Measurements from ENCODE around the gene INS.

Gene INS

GRCh38 chr11:2172676-2173075, 11.7 kb upstream of the INS start:
- no peaks in the 10 kb centered on the region for H3K27me3 ChIP-seq (ENCODE audit: control insufficient read depth, insufficient read depth, low read length)
- no CpG with 5 or more reads among the region's 12 CpGs for WGBS (ENCODE audit: insufficient coverage, insufficient read length)
- H3K27ac ChIP-seq (ENCODE audit: low read length): no peak overlapping the region
- H3K36me3 ChIP-seq (ENCODE audit: control insufficient read depth, insufficient read depth, low read length): no peaks in the 10 kb centered on the region; the same call in 1 of the 2 replicates
- H3K4me3 ChIP-seq (ENCODE audit: low read length): no peak overlapping the region
- no peak for DNase-seq (ENCODE audit: low read depth, low spot score)
- H3K9me3 ChIP-seq (ENCODE audit: control insufficient read depth, insufficient read depth, low read length): no peaks in the 10 kb centered on the region
- H3K4me1 ChIP-seq (ENCODE audit: control insufficient read depth, insufficient read depth, low read length): no peaks in the 10 kb centered on the region

DNA sequence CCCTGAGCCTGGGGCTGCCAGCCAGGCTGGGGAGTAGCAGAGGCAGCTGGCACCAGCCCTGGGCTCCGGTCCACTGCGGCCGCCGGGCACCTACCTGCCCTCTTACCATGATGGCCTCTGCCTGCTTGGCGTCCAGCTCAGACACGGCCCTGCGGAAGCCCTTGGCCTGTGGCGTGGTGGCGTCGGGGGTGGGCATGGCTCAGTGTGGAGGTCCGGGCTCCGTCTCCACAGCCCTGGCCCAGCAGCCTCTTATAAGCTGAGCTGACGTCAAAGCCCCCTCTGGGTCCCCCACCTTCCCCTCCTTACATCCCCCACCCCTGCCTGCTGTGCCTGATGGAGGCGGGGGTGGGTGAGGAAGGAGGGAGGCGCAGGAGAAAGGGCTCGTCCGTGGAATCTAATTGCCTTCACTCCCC, 10.6 kb upstream of the INS start, which contains the start of gene TH:
Gene TH, minus strand, starts transcription at position 225 of the 413 bp plus-strand sequence. Its CDS starts 29 bp downstream, at position 196.
- no peak within 1 kb of the TSS for H3K4me3 ChIP-seq (ENCODE audit: low read length)
- no CpG with 5 or more reads among the region's 17 CpGs for WGBS (ENCODE audit: insufficient coverage, insufficient read length)
- no peak for DNase-seq (ENCODE audit: low read depth, low spot score)
- H3K9me3 ChIP-seq (ENCODE audit: control insufficient read depth, insufficient read depth, low read length): no peaks in the 10 kb centered on the region
- no peaks in the 10 kb centered on the region for H3K27me3 ChIP-seq (ENCODE audit: control insufficient read depth, insufficient read depth, low read length)
- no peak within 1 kb of the TSS for H3K27ac ChIP-seq (ENCODE audit: low read length)
- H3K36me3 ChIP-seq (ENCODE audit: control insufficient read depth, insufficient read depth, low read length): no peaks in the 10 kb centered on the region; the same call in 1 of the 2 replicates
- H3K4me1 ChIP-seq (ENCODE audit: control insufficient read depth, insufficient read depth, low read length): no peaks in the 10 kb centered on the region

DNA sequence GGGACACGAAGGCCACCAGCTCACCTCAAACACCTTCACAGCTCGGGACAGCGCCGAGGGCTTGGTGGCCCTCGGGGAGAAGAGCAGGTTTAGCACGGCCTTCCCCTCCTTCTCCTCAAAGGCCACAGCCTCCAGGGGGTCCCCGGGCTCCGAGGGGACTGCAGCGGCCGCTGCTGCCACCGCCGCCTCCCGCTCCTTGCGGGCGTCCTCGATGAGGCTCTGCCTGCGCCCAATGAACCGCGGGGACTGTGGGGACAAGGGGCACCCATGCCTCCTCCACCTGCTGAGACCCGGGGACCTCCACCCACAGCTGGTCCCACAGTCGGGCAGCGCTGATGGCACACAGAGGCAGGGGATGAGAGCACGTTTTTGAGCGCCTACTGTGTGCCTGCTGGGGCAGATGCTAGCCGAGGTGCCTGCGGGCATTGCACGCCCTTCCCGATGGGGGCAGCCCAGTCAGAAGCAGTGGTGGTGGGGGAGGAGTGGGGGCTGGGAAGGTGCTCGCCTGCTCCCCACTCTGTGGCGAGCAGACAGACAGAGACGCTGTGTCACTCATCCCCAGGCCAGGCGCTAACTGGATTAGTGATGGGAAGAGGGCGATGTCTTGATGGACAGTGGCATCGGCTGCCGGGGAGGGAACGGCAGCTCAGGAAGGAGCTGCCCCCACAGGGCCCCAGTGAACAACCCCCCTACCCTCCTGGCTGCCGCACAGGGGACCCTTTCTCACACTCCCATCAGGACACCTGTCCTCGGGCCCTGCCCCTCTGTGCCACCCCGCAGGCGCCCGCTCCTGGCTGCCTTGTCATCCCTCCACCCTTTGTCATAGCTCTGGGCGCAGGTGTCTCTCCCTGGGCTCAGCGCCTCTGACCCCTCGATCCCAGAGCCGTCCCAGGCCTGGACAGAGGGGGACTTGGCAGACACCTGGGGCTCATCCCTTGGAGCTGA, 8.9 kb upstream of the INS start:
- no peaks in the 10 kb centered on the region for H3K9me3 ChIP-seq (ENCODE audit: control insufficient read depth, insufficient read depth, low read length)
- WGBS (ENCODE audit: insufficient coverage, insufficient read length): no CpG with 5 or more reads among the region's 45 CpGs
- H3K27ac ChIP-seq (ENCODE audit: low read length): no peak overlapping the region
- 0 out of 2 replicates have a peak, but pooled peaks cover 1% of the 10 kb centered on the region for H3K4me1 ChIP-seq (ENCODE audit: control insufficient read depth, insufficient read depth, low read length)
- no peaks in the 10 kb centered on the region for H3K27me3 ChIP-seq (ENCODE audit: control insufficient read depth, insufficient read depth, low read length)
- no peak overlapping the region for H3K4me3 ChIP-seq (ENCODE audit: low read length)
- H3K36me3 ChIP-seq (ENCODE audit: control insufficient read depth, insufficient read depth, low read length): no peaks in the 10 kb centered on the region; the same call in 1 of the 2 replicates
- no peak for DNase-seq (ENCODE audit: low read depth, low spot score)

DNA sequence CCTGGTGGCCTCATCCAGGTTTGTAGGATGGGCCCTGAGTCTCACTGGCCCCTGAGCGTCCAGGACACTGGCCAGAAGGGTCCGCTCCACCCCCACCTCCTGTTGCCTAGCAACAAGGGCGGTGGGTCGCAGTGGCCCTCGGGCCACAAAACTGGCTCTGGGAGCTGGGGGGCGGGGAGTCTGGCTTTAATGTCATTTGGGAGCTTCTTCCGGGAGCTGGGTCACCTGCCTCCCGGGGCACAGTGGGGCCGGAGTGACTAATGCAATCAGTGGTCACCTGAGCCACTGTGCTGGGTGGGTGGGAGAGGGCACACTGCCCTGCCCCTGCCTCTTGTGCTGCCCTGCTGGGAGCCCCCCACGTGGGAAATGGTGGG, 8.0 kb upstream of the INS start:
- Histone ChIP-seq H3K4me1 (ENCODE audit: control insufficient read depth, insufficient read depth, low read length) (0 out of 2 replicates have a peak, but pooled peaks cover 1% of the 10 kb centered on the region), H3K27ac (ENCODE audit: low read length) (no peak overlapping the region), H3K27me3 (ENCODE audit: control insufficient read depth, insufficient read depth, low read length) (no peaks in the 10 kb centered on the region)

GRCh38 chr11:2168286-2169004, 7.4 kb upstream of the INS start:
- WGBS (ENCODE audit: insufficient coverage, insufficient read length): no CpG with 5 or more reads among the region's 33 CpGs
- Histone ChIP-seq H3K36me3 (ENCODE audit: control insufficient read depth, insufficient read depth, low read length) (no peaks in the 10 kb centered on the region; the same call in 1 of the 2 replicates), H3K9me3 (ENCODE audit: control insufficient read depth, insufficient read depth, low read length) (no peaks in the 10 kb centered on the region), H3K27me3 (ENCODE audit: control insufficient read depth, insufficient read depth, low read length) (no peaks in the 10 kb centered on the region), H3K4me1 (ENCODE audit: control insufficient read depth, insufficient read depth, low read length) (0 out of 2 replicates have a peak, but pooled peaks cover 1% of the 10 kb centered on the region), H3K4me3 (ENCODE audit: low read length) (no peak overlapping the region), H3K27ac (ENCODE audit: low read length) (no peak overlapping the region)
- no peak for DNase-seq (ENCODE audit: low read depth, low spot score)

More for the DNA sequence above, 8.0 kb upstream of the INS start:
- no peaks in the 10 kb centered on the region for H3K9me3 ChIP-seq (ENCODE audit: control insufficient read depth, insufficient read depth, low read length)
- no CpG with 5 or more reads among the region's 10 CpGs for WGBS (ENCODE audit: insufficient coverage, insufficient read length)
- DNase-seq (ENCODE audit: low read depth, low spot score): no peak
- H3K4me3 ChIP-seq (ENCODE audit: low read length): no peak overlapping the region
- no peaks in the 10 kb centered on the region; the same call in 1 of the 2 replicates for H3K36me3 ChIP-seq (ENCODE audit: control insufficient read depth, insufficient read depth, low read length)

GRCh38 chr11:2167141-2168045, 6.4 kb upstream of the INS start:
- DNase-seq (ENCODE audit: low read depth, low spot score): no peak
- no CpG with 5 or more reads among the region's 31 CpGs for WGBS (ENCODE audit: insufficient coverage, insufficient read length)
- no peaks in the 10 kb centered on the region for H3K27me3 ChIP-seq (ENCODE audit: control insufficient read depth, insufficient read depth, low read length)
- no peak overlapping the region for H3K4me3 ChIP-seq (ENCODE audit: low read length)
- H3K9me3 ChIP-seq (ENCODE audit: control insufficient read depth, insufficient read depth, low read length): no peaks in the 10 kb centered on the region
- no peaks in the 10 kb centered on the region; the same call in 1 of the 2 replicates for H3K36me3 ChIP-seq (ENCODE audit: control insufficient read depth, insufficient read depth, low read length)
- H3K4me1 ChIP-seq (ENCODE audit: control insufficient read depth, insufficient read depth, low read length): 0 out of 2 replicates have a peak, but pooled peaks cover 1% of the 10 kb centered on the region
- no peak overlapping the region for H3K27ac ChIP-seq (ENCODE audit: low read length)

- Histone ChIP-seq H3K27ac (ENCODE audit: low read length) (no peak overlapping the region), H3K4me1 (ENCODE audit: control insufficient read depth, insufficient read depth, low read length) (0 out of 2 replicates have a peak, but pooled peaks cover 1% of the 10 kb centered on the region), H3K4me3 (ENCODE audit: low read length) (no peak overlapping the region), H3K27me3 (ENCODE audit: control insufficient read depth, insufficient read depth, low read length) (no peaks in the 10 kb centered on the region), H3K36me3 (ENCODE audit: control insufficient read depth, insufficient read depth, low read length) (no peaks in the 10 kb centered on the region), H3K9me3 (ENCODE audit: control insufficient read depth, insufficient read depth, low read length) (no peaks in the 10 kb centered on the region)
- WGBS (ENCODE audit: insufficient coverage, insufficient read length): no CpG with 5 or more reads among the region's 70 CpGs
- no peak for DNase-seq (ENCODE audit: low read depth, low spot score)
These were observed 5.3 kb upstream of the INS start for GRCh38 chr11:2166091-2166851.

GRCh38 chr11:2165571-2165970, 4.6 kb upstream of the INS start:
- H3K9me3 ChIP-seq (ENCODE audit: control insufficient read depth, insufficient read depth, low read length): no peaks in the 10 kb centered on the region
- no peaks in the 10 kb centered on the region for H3K27me3 ChIP-seq (ENCODE audit: control insufficient read depth, insufficient read depth, low read length)
- H3K36me3 ChIP-seq (ENCODE audit: control insufficient read depth, insufficient read depth, low read length): no peaks in the 10 kb centered on the region
- 0 out of 2 replicates have a peak, but pooled peaks cover 1% of the 10 kb centered on the region for H3K4me1 ChIP-seq (ENCODE audit: control insufficient read depth, insufficient read depth, low read length)
- no peak overlapping the region for H3K27ac ChIP-seq (ENCODE audit: low read length)
- no CpG with 5 or more reads among the region's 13 CpGs for WGBS (ENCODE audit: insufficient coverage, insufficient read length)
- no peak for DNase-seq (ENCODE audit: low read depth, low spot score)
- no peak overlapping the region for H3K4me3 ChIP-seq (ENCODE audit: low read length)

DNA sequence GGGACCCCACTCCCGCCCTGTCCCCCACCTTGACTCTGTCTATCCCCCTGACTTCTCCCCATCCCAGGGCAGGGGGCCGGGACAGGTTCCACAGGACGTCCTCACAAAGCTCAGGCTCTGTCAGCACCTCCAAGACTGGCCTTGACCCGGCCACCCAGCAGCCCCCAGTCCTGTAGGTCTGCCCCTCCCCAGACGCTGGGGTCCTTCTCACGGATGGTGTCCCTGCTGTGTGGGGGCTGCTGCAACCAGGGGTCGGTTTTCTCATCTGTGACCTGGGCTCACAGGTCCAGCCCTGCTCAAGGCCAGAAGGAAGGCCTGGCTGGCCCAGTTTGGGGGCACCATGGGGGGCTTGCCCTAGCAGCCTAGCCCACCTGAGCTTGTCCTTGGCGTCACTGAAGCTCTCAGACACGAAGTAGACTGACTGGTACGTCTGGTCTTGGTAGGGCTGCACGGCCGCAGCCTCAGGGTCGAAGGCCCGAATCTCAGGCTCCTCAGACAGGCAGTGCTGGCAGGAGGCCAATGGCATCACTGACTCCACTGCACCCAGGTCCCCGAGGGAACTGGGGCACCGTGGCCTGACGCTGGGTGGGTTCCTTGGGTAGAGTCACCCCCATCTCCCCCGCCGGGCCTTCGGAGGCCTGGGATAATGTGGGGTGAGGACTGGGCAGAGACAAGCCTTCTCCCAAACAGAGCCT, 4.0 kb upstream of the INS start:
- H3K27me3 ChIP-seq (ENCODE audit: control insufficient read depth, insufficient read depth, low read length): no peaks in the 10 kb centered on the region
- DNase-seq (ENCODE audit: low read depth, low spot score): no peak
- H3K4me3 ChIP-seq (ENCODE audit: low read length): no peak overlapping the region
- H3K27ac ChIP-seq (ENCODE audit: low read length): no peak overlapping the region
- H3K36me3 ChIP-seq (ENCODE audit: control insufficient read depth, insufficient read depth, low read length): no peaks in the 10 kb centered on the region
- H3K4me1 ChIP-seq (ENCODE audit: control insufficient read depth, insufficient read depth, low read length): 0 out of 2 replicates have a peak, but pooled peaks cover 1% of the 10 kb centered on the region
- WGBS (ENCODE audit: insufficient coverage, insufficient read length): no CpG with 5 or more reads among the region's 20 CpGs
- H3K9me3 ChIP-seq (ENCODE audit: control insufficient read depth, insufficient read depth, low read length): no peaks in the 10 kb centered on the region

Data from iPS DF 6.9 (cell line).